Body of pancreas (tissue), 4 donors: ENCODE measurements around the gene IP6K2.

Experiments used
- POLR2A ChIP-seq, 3 donors: fragments of 450-650 bp; IDR thresholded peaks; one replicate each; pipeline ENCODE4 v1.6.1; 2016; ENCODE audit warnings: antibody characterized with exemption in 3 of 3, mild to moderate bottlenecking in 2 of 3
- TF ChIP-seq, protein P1 (sequence below), 7 experiments: fragments of 450-650 bp in 4 of 7; fragments of 200-600 bp in 3 of 7; sonication (generic) in 3 of 7; IDR thresholded peaks; one replicate each; pipeline ENCODE4 v1.5.1; 2016 to 2019; ENCODE audit warnings: antibody characterized with exemption in 7 of 7

DNA sequence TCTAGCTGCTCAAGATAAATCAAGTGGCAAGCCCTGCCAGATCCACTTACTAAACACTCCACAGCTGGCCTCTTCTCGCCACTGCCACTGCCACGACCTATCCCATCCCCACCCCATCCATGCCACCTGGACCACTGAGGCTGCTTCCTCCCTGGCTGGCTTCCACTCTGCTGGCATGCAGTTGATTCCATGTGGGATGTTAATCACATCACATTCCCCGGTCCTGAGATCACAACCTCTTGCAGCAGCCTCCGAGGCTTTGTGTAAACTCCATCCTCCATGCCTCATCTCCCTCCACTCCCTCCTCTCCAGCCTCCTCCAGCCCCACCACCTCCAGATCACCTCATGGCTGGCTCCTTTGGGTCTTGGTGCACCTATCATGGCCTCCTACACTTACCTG, 39.0 kb downstream of the IP6K2 start:
- TF ChIP-seq, protein P1, sequence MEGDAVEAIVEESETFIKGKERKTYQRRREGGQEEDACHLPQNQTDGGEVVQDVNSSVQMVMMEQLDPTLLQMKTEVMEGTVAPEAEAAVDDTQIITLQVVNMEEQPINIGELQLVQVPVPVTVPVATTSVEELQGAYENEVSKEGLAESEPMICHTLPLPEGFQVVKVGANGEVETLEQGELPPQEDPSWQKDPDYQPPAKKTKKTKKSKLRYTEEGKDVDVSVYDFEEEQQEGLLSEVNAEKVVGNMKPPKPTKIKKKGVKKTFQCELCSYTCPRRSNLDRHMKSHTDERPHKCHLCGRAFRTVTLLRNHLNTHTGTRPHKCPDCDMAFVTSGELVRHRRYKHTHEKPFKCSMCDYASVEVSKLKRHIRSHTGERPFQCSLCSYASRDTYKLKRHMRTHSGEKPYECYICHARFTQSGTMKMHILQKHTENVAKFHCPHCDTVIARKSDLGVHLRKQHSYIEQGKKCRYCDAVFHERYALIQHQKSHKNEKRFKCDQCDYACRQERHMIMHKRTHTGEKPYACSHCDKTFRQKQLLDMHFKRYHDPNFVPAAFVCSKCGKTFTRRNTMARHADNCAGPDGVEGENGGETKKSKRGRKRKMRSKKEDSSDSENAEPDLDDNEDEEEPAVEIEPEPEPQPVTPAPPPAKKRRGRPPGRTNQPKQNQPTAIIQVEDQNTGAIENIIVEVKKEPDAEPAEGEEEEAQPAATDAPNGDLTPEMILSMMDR (IDR thresholded peaks at IDR 0.05), result no peak
- no peak for TF ChIP-seq POLR2A (IDR thresholded peaks at IDR 0.05)
